ENCODE results near the gene DNAH8. TPM values are rescaled to one million over a fixed set of nuclear protein-coding genes. Genes with fewer than 3 reads are reported as not detected.

The DNAH8 gene
- total RNA-seq, 2 experiments from 2014 or later = 0.06 to 0.11 TPM

DNA sequence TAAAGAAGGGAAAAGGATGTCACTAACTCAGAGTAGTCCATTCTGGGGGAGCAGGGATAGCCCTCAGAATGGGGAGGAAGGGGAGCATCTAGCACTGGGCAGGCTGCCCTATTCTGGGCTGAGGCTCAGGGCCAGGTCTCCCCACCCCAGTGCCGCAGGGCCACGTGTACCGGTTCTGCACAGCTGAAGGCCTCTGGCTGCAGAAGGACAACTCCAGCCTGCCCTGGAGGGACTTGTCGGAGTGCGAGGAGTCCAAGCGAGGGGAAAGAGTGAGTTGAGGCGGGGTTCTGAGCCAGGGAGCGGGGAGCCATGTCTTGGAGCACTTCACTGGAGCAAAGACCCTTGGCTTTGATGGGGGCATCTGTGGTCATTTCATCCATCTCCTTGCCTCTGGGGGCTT lies 350.4 kb downstream of the DNAH8 start:
- ATAC-seq (ENCODE audit: low read depth) = no peak
- POLR2A ChIA-PET = no interaction called here
- Mint-ChIP-seq H3K9me3 (no peaks in the 10 kb centered on the region), H3K4me3 (no peak overlapping the region), H3K27me3 (peaks cover 19% of the 10 kb centered on the region), H3K36me3 (no peaks in the 10 kb centered on the region), H3K4me1 (no peaks in the 10 kb centered on the region), H3K27ac (no peak overlapping the region)
- no peak for DNase-seq

DNA sequence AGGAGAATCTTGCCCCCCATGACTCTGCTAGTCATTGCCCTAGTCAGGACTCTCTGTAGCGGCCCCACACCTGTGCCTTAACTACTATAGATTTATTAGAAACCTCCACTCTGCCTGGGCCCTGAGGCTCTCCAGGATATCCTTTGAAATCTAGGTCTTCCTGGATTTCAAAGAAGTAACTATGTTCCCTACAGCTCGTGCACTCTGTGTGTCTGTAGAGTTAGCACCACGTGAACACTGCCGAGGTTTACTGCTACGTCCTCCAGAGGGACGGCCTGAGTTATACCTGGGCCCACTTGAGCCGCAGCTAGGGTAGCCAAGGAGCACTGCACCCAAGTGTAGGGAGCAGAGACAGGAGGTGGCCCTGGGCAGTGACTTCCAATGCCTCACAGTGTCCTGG lies 353.3 kb downstream of the DNAH8 start:
- Mint-ChIP-seq H3K36me3 (no peaks in the 10 kb centered on the region), H3K27me3 (peaks cover 21% of the 10 kb centered on the region), H3K27ac (no peak overlapping the region), H3K4me3 (no peak overlapping the region), H3K9me3 (no peaks in the 10 kb centered on the region), H3K4me1 (no peaks in the 10 kb centered on the region)
- no peak for ATAC-seq (ENCODE audit: low read depth)
- POLR2A ChIA-PET = no interaction called here
- peak; percentile 2 for DNase-seq

DNA sequence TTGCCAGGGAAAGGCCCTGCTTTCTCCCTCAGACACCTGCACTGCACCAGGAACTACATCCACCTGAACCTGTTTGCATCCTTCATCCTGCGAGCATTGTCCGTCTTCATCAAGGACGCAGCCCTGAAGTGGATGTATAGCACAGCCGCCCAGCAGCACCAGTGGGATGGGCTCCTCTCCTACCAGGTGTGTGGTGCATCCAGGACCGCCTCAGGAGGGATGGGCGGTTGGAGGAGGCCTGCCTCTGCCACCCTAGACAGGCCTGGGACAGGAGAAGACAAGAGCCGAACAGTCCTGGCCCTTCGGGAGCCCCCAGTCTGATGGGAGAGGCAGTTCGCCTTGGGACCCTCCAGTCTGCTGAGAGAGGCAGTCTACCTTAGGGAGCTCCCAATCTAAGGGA lies 357.7 kb downstream of the DNAH8 start:
- peak; percentile 11 for DNase-seq
- Mint-ChIP-seq H3K27ac (no peak overlapping the region), H3K9me3 (no peaks in the 10 kb centered on the region), H3K4me1 (no peaks in the 10 kb centered on the region), H3K27me3 (peaks cover 14% of the 10 kb centered on the region), H3K36me3 (no peaks in the 10 kb centered on the region), H3K4me3 (no peak overlapping the region)
- POLR2A ChIA-PET = interaction anchor here (0.6 kb wide), 1 partner anchor 1933 kb away, joined by 3 read pairs; no protein-coding TSS in a partner anchor
- no peak for ATAC-seq (ENCODE audit: low read depth)

DNA sequence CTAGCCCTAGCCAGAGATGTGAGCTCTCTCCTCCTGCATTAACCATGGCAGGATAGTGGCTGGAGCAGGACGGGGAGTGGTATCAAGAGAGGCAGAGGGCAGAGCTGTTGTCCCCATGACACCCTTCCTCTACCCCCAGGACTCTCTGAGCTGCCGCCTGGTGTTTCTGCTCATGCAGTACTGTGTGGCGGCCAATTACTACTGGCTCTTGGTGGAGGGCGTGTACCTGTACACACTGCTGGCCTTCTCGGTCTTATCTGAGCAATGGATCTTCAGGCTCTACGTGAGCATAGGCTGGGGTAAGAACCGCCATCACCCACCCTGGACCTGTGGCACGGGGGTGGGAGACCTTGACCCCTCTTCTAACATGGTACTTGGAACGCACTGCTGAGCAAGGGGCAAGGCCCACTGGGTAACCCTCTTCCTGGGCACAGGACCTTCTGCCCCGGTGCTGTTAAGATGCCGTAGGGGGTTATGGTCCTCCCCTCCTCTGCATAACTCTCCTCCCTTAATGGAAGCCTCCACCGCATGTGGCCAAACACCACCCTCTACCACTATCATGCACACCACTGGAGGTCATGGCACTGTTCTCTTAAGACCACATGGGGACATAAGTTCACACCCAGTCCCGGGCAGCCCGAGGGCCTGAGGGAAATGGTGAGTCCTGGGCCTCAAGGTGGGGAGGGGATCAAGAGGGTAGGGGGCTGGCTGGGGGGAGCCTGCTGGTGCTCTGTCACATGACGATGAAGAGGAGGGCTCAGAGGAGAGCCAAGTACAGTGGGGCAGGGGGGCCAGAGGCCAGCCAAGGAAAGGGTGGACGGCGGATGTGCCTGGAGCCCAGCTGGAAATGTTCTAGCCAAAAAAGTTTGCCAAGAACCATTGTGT lies 358.6 kb downstream of the DNAH8 start:
- no peaks in the 10 kb centered on the region for H3K4me1 Mint-ChIP-seq
- POLR2A ChIA-PET = no interaction called here
- H3K36me3 Mint-ChIP-seq = no peaks in the 10 kb centered on the region
- DNase-seq (no peak), ATAC-seq (ENCODE audit: low read depth) (no peak)
- no peaks in the 10 kb centered on the region for H3K9me3 Mint-ChIP-seq
- H3K4me3 Mint-ChIP-seq = no peak overlapping the region
- peaks cover 9% of the 10 kb centered on the region for H3K27me3 Mint-ChIP-seq
- H3K27ac Mint-ChIP-seq = no peak overlapping the region

GRCh38 chr6:39074486-39074885 lies 359.4 kb downstream of the DNAH8 start:
- POLR2A ChIA-PET = no interaction called here
- peaks cover 6% of the 10 kb centered on the region for H3K27me3 Mint-ChIP-seq
- H3K27ac Mint-ChIP-seq = no peak overlapping the region
- no peaks in the 10 kb centered on the region for H3K9me3 Mint-ChIP-seq
- H3K4me3 Mint-ChIP-seq = no peak overlapping the region
- no peaks in the 10 kb centered on the region for H3K4me1 Mint-ChIP-seq
- H3K36me3 Mint-ChIP-seq = no peaks in the 10 kb centered on the region
- DNase-seq = no peak
- ATAC-seq (ENCODE audit: low read depth) = no peak

GRCh38 chr6:39075010-39075686 lies 360.0 kb downstream of the DNAH8 start:
- H3K9me3 Mint-ChIP-seq = no peaks in the 10 kb centered on the region
- no peaks in the 10 kb centered on the region for H3K36me3 Mint-ChIP-seq
- no peaks in the 10 kb centered on the region for H3K4me1 Mint-ChIP-seq
- DNase-seq (no peak), ATAC-seq (ENCODE audit: low read depth) (no peak)
- no peak overlapping the region for H3K4me3 Mint-ChIP-seq
- H3K27me3 Mint-ChIP-seq = peaks cover 6% of the 10 kb centered on the region
- POLR2A ChIA-PET = no interaction called here
- no peak overlapping the region for H3K27ac Mint-ChIP-seq

GRCh38 chr6:39075807-39076622 lies 360.9 kb downstream of the DNAH8 start:
- no peak overlapping the region for H3K4me3 Mint-ChIP-seq
- H3K27me3 Mint-ChIP-seq = peaks cover 6% of the 10 kb centered on the region
- ATAC-seq (ENCODE audit: low read depth) (no peak), DNase-seq (no peak)
- no peaks in the 10 kb centered on the region for H3K4me1 Mint-ChIP-seq
- H3K27ac Mint-ChIP-seq = no peak overlapping the region
- H3K9me3 Mint-ChIP-seq = no peaks in the 10 kb centered on the region
- H3K36me3 Mint-ChIP-seq = no peaks in the 10 kb centered on the region
- POLR2A ChIA-PET = no interaction called here

GRCh38 chr6:39076623-39077535 lies 361.8 kb downstream of the DNAH8 start:
- no peak for DNase-seq
- Mint-ChIP-seq H3K4me3 (no peak overlapping the region), H3K4me1 (no peaks in the 10 kb centered on the region), H3K9me3 (no peaks in the 10 kb centered on the region), H3K27ac (no peak overlapping the region), H3K36me3 (no peaks in the 10 kb centered on the region), H3K27me3 (peaks cover 3% of the 10 kb centered on the region)
- POLR2A ChIA-PET = no interaction called here
- ATAC-seq (ENCODE audit: low read depth) = no peak

DNA sequence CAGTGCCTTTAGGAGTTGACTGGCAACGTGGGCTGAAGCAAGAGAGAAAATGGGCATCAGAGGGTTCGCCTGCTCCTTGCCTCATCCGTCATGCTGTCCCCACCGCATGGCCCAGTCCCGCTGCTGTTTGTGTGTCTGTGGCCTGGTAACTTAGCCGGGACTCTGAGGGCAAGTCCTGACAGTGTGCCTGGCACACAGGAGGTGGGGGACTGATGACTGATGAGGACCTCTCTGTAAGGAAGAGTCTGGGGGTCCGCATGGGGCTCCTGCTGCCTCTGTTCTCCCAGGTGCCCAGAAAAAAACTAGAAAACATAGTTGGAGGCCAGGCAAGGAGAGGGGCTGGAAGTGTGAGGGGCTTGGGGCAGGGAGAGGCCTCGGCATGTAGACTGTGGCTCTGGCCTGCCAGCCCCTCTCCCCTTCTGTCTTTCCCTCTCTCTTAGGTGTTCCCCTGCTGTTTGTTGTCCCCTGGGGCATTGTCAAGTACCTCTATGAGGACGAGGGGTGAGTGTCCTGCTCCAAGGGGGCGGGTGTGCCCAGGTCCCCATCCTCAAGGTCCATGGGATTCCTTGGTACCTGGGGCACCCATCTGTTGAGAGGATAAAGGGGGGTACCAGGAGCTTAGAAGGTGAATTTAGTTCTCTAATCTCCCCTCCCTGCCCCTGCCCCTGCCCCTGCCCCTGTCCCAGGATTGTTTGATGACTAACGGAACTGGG lies 362.9 kb downstream of the DNAH8 start:
- ATAC-seq (ENCODE audit: low read depth) = no peak
- Mint-ChIP-seq H3K27me3 (no peaks in the 10 kb centered on the region), H3K9me3 (no peaks in the 10 kb centered on the region), H3K4me3 (no peak overlapping the region), H3K4me1 (no peaks in the 10 kb centered on the region), H3K36me3 (no peaks in the 10 kb centered on the region), H3K27ac (no peak overlapping the region)
- POLR2A ChIA-PET = no interaction called here
- no peak for DNase-seq

GRCh38 chr6:39078695-39079094 lies 363.6 kb downstream of the DNAH8 start:
- Mint-ChIP-seq H3K4me1 (peaks cover 2% of the 10 kb centered on the region), H3K27ac (no peak overlapping the region), H3K36me3 (no peaks in the 10 kb centered on the region), H3K4me3 (no peak overlapping the region), H3K27me3 (no peaks in the 10 kb centered on the region), H3K9me3 (no peaks in the 10 kb centered on the region)
- ATAC-seq (ENCODE audit: low read depth) = no peak
- POLR2A ChIA-PET = no interaction called here
- DNase-seq = no peak

DNA sequence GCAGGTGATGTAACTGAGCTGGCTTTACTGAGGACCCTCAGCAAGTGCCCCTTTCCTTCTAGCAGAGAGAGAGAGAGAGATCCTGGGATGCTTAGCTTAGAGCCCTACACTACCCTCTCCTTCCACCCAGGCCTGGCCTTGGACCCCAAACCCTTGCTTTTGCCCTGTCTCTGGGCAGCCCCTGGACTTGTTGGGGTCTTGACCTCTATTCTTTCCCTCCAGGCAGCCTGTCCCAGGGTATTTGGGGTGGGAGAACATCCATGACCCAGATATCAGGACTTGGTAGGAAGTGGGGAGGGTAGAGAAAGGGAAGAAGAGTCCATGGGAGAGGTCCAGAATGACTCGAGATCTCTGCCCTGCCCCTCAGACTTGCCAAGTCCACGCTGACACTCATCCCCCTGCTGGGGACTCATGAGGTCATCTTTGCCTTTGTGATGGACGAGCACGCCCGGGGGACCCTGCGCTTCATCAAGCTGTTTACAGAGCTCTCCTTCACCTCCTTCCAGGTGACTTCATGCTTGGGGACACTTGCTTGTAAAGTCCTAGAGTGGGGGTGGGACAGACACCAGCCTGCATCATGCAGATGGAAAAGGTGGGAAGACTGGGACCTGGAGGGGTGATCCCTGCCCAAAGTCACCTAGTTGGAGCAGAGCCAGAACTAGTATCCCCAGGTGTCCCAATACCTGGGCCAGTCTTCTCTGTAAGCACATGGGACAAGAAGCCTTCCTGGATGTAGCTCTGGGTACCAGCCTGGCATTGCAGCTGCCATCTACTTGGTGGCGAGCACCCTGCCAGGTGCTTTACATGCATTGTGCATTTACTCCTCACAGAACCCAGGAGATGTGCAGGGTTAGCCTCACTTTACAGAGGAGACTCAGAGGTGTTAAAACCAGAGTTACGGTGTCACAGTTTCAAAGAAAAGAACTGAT lies 364.4 kb downstream of the DNAH8 start:
- H3K27me3 Mint-ChIP-seq = no peaks in the 10 kb centered on the region
- peaks cover 4% of the 10 kb centered on the region for H3K4me1 Mint-ChIP-seq
- H3K9me3 Mint-ChIP-seq = no peaks in the 10 kb centered on the region
- POLR2A ChIA-PET = no interaction called here
- no peak for ATAC-seq (ENCODE audit: low read depth)
- H3K36me3 Mint-ChIP-seq = no peaks in the 10 kb centered on the region
- no peak overlapping the region for H3K4me3 Mint-ChIP-seq
- no peak overlapping the region for H3K27ac Mint-ChIP-seq
- DNase-seq = no peak

All from activated naive CD8-positive, alpha-beta T cell treated with anti-CD3 and anti-CD28 coated beads, Interleukin-2, amount 10 ng/mL, durations not matched to agents 7 days and 5 days (primary cell).